H1 (cell line): ENCODE data around the gene WNT9A. TPM values are rescaled to one million over a fixed set of nuclear protein-coding genes. Genes with fewer than 3 reads are reported as not detected.

ENCODE experiments used
- CHD7 ChIP-seq: fragments of 300-600 bp; sonication (generic); IDR thresholded peaks from 2 replicates; pipeline ENCODE4 v1.7.1; 2012; ENCODE audit warnings: low read length, moderate library complexity, mild to moderate bottlenecking, inconsistent platforms; ENCODE audit not compliant: insufficient replicate concordance
- polyA plus RNA-seq, 7 experiments: library from polyadenylated mRNA; depleted of rRNA in 3 of 7; stranded (reverse) in 5 of 7; unstranded in 2 of 7; fragments of >200 nt in 5 of 7; fragments of 200-250 nt in 2 of 7; gene quantifications; 1 replicate in 5 of 7; 2 replicates in 1 of 7; 4 replicates in 1 of 7; pipeline versions ENCODE4 v1.2.1 to v1.2.3, GENCODE V29; 2011 to 2013; ENCODE audit warnings: missing spikeins in 2 of 7, mixed read lengths in 2 of 7
- total RNA-seq: library from RNA; stranded (reverse); fragmentation: NEBNext Ultra II Directional; extraction: Animal tissue kit (Norgen Biotek cat#: 25700); gene quantifications from 2 replicates; pipeline ENCODE4 v1.2.1, GENCODE V29; 2021

WNT9A gene
- total and polyA plus RNA-seq, 2 of the 8 experiments (the other 6 are each of a cell fraction or from before 2014, with no cell fraction given) = 1.1 to 1.5 TPM

- TF ChIP-seq CHD7 = no peak
Measured at GRCh38 chr1:227900571-227901051, 47.1 kb downstream of the WNT9A start (continued).
